ENCODE measurements around the gene GALNTL6. TPM values are rescaled to one million over a fixed set of nuclear protein-coding genes. Genes with fewer than 3 reads are reported as not detected.

The GALNTL6 gene
- total and polyA plus RNA-seq, 2 of the 4 experiments (the other 2 are of a cell fraction), result under 0.01 TPM; not detected in 1

DNA sequence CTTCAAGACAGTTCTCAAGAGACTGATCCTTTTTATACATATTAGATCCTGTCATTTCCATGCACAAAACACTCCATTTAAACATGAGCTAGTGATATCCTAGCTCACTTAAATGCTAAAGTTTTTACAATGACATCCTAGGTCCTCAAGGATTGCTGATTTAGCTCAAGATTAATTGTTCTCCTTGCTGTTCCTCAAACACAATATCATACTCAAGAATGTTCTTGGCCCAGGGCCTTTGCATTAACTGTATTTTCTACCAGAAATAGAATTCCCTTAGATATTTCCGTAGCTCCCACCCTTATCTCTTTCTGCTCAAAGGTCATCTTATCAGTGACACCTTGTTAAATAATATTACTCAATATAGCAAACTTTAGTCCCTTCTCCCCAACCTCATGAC, 270.1 kb downstream of the GALNTL6 start:
- Histone ChIP-seq H3K4me2 (ENCODE audit: low read depth, low read length) (no peak overlapping the region), H3K23ac (ENCODE audit: low read depth, low read length) (no peak overlapping the region), H2BK15ac (ENCODE audit: low read depth, low read length) (no peak overlapping the region), H2AK5ac (ENCODE audit: low read depth, low read length) (no peak overlapping the region), H3K18ac (ENCODE audit: low read depth, low read length) (no peak overlapping the region), H4K20me1 (ENCODE audit: insufficient read depth, low read length) (no peaks in the 10 kb centered on the region), H3K4ac (ENCODE audit: low read depth, low read length) (no peak overlapping the region), H3K36me3 (ENCODE audit: control insufficient read depth, insufficient read depth, low read length) (no peaks in the 10 kb centered on the region), H3K9ac (ENCODE audit: low read depth, low read length) (no peak overlapping the region), H3K4me3 (ENCODE audit: insufficient read depth, low read depth, low read length) (no peak overlapping the region), H3K27me3 (ENCODE audit: control insufficient read depth, insufficient read depth, low read length) (no peaks in the 10 kb centered on the region), H3K4me1 (ENCODE audit: control insufficient read depth, insufficient read depth, low read length) (no peaks in the 10 kb centered on the region), H3K14ac (replicated peaks; ENCODE audit: low read depth, low read length) (no peak overlapping the region), H4K8ac (ENCODE audit: low read depth in 2 of 2, low read length in 2 of 2) (no peak overlapping the region), H3K56ac (ENCODE audit: extremely low read depth, insufficient read depth, low read length) (no peak overlapping the region), H2BK20ac (ENCODE audit: low read depth, low read length) (no peak overlapping the region), H3K79me1 (ENCODE audit: low read depth in 1 of 2, low read length in 2 of 2) (no peaks in the 10 kb centered on the region), H2AK9ac (replicated peaks; ENCODE audit: low read depth, low read length, poor library complexity) (no peak overlapping the region), H2BK120ac (ENCODE audit: low read depth, low read length) (no peak overlapping the region), H4K5ac (ENCODE audit: low read depth, low read length) (no peak overlapping the region), H3K9me1 (ENCODE audit: insufficient read depth, low read length) (no peaks in the 10 kb centered on the region), H4K91ac (ENCODE audit: insufficient read depth, low read depth, low read length) (no peak overlapping the region), H3K9me3 (ENCODE audit: control insufficient read depth, insufficient read depth, low read length) (no peaks in the 10 kb centered on the region), H2AFZ (replicated peaks; ENCODE audit: low read length, poor library complexity) (no peak overlapping the region), H2BK5ac (ENCODE audit: low read depth, low read length, poor library complexity, severe bottlenecking) (no peak overlapping the region), H3K27ac (ENCODE audit: insufficient read depth, low read length) (no peak overlapping the region)
- POLR2A ChIA-PET (ENCODE audit: unreplicated experiment), result no interaction called here
- dilution Hi-C loops (cut with HindIII; ENCODE audit: low sequenced_read_pairs, unreplicated experiment) (no loop called here), in situ Hi-C loops (cut with MboI; ENCODE audit: low sequenced_read_pairs) (no loop called here), intact Hi-C loops (cut with micrococcal nuclease) (no loop called here)
- CTCF ChIA-PET, result interaction anchor here (0.6 kb wide), 1 partner anchor 1279 kb away, joined by 7 read pairs; no protein-coding TSS in a partner anchor
- BruUV-seq (replicated peaks), result no TSS peak
- ATAC-seq (ENCODE audit: low read depth) (no peak), DNase-seq (no peak)
- no CpG with 5 or more reads among the region's 1 CpG for WGBS, 2 experiments (ENCODE audit: extremely low coverage in 2 of 2, insufficient read length in 1 of 2)
- TF ChIP-seq RCOR1 (IDR thresholded peaks at IDR 0.05; ENCODE audit: insufficient replicate concordance, low read length) (no peak), RFX5 (IDR thresholded peaks at IDR 0.05; ENCODE audit: low read depth, low read length) (no peak), CHD1 (IDR thresholded peaks at IDR 0.05; ENCODE audit: low read depth, low read length) (no peak), BHLHE40 (IDR thresholded peaks at IDR 0.05; ENCODE audit: low read depth, low read length) (no peak), POLR2A (IDR thresholded peaks at IDR 0.05; ENCODE audit: low read depth, low read length) (no peak), CTCF (conservative IDR thresholded peaks at IDR 0.05; ENCODE audit: low read depth, low read length) (no peak), CEBPB (IDR thresholded peaks at IDR 0.05; ENCODE audit: low read depth, low read length) (no peak), MXI1 (IDR thresholded peaks at IDR 0.05; ENCODE audit: borderline replicate concordance, low read depth, low read length) (no peak), MAFK (IDR thresholded peaks at IDR 0.05; ENCODE audit: low read depth, low read length) (no peak), USF2 (IDR thresholded peaks at IDR 0.05; ENCODE audit: low read depth, low read length) (no peak), NFE2L2 (IDR thresholded peaks at IDR 0.05; ENCODE audit: low read depth, low read length) (no peak), MAZ (IDR thresholded peaks at IDR 0.05; ENCODE audit: borderline replicate concordance, low read depth, low read length) (no peak), FOS (IDR thresholded peaks at IDR 0.05; ENCODE audit: low read depth, low read length) (no peak), RAD21 (IDR thresholded peaks at IDR 0.05; ENCODE audit: low read length) (no peak), SMC3 (IDR thresholded peaks at IDR 0.05; ENCODE audit: low read depth, low read length) (no peak)
- TF ChIP-seq, protein P1, sequence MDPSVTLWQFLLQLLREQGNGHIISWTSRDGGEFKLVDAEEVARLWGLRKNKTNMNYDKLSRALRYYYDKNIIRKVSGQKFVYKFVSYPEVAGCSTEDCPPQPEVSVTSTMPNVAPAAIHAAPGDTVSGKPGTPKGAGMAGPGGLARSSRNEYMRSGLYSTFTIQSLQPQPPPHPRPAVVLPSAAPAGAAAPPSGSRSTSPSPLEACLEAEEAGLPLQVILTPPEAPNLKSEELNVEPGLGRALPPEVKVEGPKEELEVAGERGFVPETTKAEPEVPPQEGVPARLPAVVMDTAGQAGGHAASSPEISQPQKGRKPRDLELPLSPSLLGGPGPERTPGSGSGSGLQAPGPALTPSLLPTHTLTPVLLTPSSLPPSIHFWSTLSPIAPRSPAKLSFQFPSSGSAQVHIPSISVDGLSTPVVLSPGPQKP (IDR thresholded peaks at IDR 0.05; ENCODE audit: borderline replicate concordance, low read depth, low read length), result no peak
